HUDEP-2 (cell line): ENCODE results near the gene OPN3.
"Not testable (repeated sequence)": the region's sequence is repeated elsewhere in the genome, so short reads cannot be mapped to it uniquely, and the experiment has no call there.

Source experiments
- DNase-seq, 76 experiments: peaks; one replicate each; lab custom pipeline; 2025; ENCODE audit not compliant: unreplicated experiment in 76 of 76; lab: John Stamatoyannopoulos, UW

The OPN3 gene

DNA sequence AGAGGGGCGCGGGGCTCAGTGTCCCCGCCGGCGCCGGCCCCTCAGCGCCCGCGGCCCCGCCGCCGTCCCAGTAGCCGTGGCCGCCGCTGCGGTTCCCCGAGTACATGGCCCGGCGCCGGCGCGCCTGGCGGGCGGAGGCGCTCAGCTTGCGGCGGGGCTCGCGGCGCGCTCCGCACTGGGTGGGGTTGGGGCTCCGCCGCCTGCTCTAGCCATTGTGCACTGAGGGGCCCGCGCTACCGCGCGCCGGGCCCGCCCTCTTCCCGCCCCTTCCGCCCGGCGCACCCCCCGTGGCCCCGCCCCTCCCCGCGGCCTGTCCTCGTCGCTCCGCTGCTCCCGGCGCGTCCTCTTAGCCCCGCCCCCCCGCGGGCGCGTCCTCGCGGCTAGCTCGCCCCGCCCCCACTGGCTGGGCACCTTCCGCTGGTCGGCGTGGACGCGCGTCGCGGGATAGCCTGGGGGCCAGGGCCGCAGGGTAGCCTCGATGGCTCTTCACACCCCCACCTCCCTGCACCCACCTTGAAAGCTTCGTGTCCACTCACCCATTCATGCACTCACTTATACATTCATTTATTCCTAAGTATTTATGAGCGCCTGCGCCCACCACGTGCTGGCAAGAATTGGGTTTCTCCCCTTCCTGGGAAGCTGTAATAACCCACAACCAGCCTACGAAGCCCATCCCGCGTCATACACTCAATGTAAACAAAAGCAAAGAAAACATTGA, at the start of gene OPN3, which contains the start of gene CHML:
OPN3 (minus strand) TSS at position 221 of the 718 bp plus-strand sequence; CDS start at position 106, 115 bp downstream.
CHML (minus strand) TSS at position 221 of the 718 bp plus-strand sequence. CDS start 4,603 bp downstream, outside the sequence.
- DNase-seq = peak in 74 of 76 experiments; percentile 21 to 95 (median 86)

DNA sequence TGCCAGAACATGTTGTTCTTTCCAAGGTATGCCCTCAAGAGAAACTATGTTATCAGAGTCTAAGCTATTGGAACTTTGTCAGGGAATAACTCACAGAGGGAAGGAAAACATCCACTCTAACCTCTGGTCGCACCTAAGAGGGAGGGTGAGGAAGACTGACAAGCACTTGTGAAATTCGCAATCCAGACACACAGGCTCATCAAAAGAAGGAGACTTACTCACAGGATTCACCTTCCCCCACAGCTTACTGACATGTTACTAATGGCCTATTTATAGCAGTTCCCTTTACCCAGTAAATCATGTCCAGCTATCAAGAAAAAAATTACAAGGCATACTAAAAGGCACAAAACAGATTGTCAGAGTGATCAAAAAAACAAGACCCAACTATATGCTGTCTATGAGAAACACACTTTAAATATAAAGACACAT, 48.8 kb upstream of the OPN3 start:
- no peak for DNase-seq

GRCh38 chr1:241684108-241684507, 43.9 kb upstream of the OPN3 start:
- no peak for DNase-seq

DNA sequence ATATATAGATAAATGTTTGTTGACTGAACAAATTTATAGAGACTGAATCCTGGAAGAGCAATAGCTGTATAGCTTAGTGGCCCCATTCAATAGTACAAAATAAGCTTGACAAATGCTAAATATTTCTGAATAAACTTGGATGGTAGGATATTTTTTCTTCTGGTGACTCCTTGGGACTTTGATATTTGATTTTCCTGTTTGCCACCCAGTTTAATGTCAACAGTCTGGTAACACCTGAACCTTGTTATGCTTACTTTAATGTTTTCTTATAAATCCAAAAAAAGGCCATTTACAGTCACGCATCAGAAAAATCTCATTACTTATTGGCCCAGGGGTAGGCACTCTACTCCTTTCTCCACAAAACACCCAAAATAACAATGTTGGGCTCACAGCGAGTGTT, 42.8 kb upstream of the OPN3 start:
- DNase-seq = no peak

- DNase-seq = not testable (repeated sequence)
Measured at GRCh38 chr1:241681861-241682448, 41.8 kb upstream of the OPN3 start.

- no peak for DNase-seq
Measured at GRCh38 chr1:241679961-241680360, 39.8 kb upstream of the OPN3 start.

DNA sequence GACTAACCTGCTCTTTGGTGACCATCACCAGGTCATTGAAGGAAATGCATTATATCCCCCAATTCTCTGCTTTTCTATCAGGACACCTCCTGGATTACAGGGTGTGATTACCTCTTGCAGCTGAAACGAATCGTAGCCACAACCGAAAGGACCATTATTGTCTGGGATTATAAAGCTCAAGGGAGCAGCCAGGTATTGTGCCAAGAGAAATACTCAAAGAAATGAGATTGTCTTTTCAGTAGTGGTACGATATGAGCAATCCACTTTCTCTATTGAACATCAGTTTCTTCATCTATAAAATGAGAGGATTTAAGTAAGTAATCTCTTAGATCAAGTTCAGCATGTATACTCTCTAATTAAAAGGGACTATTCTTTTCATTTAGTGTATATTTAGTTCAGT, 39.2 kb upstream of the OPN3 start:
- no peak for DNase-seq

- no peak for DNase-seq
Measured at GRCh38 chr1:241678536-241678935, 38.4 kb upstream of the OPN3 start.

DNA sequence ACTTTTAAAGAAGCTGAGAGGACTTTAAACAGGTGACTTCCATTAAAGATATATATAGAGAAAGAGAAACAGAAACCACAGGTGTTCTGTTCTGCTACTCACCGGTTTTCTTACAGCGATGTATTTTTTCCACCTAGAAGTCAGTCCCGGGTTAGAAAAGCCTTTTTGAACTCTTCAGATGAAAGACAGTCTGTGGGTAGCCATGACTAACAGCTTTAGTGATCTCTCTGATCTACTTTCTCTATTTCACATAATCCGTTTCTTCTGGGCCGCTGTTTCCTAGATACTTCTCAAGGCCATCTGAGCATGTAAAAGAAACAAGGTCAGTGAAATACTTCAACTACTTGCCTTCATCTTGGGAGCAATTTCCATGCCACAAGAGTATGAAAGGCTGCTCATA, 37.0 kb upstream of the OPN3 start:
- no peak for DNase-seq

GRCh38 chr1:241675983-241676382, 35.8 kb upstream of the OPN3 start:
- DNase-seq = no peak

DNA sequence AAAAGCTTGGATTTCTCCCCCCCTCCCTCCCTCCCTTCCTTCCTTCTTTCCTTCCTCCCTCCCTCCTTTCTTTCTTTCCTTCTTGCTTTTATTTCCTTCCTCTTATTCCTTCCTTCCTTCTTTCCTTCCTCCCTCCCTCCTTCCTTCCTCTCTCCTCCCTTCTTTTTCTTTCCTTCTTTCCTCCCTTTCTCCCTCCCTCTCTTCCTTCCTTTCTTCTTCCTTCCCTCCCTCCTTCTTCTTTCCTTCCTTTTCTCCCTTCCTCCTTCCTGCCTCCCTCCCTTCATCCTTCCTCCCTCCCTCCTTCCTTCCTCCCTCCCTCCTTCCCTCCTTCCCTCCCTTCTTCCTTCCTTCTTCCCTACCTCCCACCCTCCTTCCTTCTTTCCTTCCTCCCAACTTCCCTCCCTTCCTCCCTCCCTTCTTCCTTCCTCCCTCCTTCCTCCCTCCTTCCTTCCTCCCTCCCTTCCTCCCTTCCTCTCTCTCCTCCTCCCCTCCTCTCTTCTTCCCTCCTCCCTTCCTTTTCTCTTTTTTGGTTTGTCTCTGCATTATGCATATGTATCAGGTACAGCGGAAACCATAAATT, 34.7 kb upstream of the OPN3 start:
- no peak for DNase-seq

GRCh38 chr1:241672301-241672700, 32.1 kb upstream of the OPN3 start:
- peak in 1 of 76 experiments; percentile 1 for DNase-seq

GRCh38 chr1:241666419-241666818, 26.2 kb upstream of the OPN3 start:
- DNase-seq = no peak

DNA sequence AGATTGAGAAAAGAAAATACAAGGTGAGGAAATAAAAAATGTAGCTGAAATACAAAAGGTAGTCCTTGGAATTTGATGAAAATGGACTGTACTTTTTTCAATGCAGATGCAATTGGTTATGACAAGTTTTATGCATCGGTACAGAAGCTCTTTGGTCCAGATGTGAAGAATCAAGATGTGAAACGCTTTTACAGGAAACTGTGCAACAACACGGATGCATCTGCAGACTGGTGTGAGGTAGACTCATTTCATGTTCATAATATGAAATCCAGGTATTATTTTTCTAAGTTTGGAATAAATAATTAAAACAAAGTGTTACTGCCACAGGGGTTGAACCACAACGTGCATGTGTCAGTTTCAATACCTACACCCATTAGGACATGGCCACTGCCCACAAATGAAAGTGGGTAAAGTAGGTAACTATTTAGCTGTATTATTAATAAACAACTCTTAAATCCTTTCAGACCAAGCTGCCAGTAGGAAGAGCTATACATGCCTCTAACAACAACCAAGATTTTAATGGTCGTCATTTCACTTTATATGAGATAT, 20.3 kb upstream of the OPN3 start:
- no peak for DNase-seq

- DNase-seq = not testable (repeated sequence)
Measured at GRCh38 chr1:241659016-241659415, 18.8 kb upstream of the OPN3 start.

DNA sequence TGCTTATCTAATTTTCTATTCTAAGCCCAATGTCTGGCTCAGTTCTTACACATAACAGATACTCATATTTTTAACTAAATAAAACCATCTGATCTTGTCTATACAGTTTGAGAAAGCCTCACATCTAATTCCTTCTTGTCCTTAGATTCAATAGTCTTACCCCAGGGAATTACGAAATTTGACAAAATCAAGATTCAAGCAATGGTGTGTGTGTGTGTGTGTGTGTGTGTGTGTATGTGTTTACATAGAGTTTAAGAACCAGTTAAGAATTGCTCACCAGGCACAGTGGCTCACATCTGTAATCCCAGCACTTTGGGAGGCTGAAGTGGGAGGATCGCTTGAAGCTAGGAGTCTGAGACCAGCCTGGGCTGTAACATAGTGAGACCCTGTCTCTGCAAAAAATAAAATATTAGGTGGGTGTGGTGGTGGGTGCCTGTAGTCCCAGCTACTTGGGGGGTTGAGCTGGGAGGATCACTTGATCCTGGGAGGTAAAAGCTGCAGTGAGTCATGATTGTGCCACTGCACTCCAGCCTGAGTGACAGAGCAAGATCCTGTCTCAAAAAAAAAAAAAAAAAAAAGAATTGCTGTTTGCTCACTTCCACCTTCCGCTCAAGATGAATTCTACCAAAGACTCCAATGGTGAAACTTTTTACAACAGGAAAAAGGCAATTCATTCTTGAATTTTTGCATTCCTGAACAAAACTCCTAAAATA, 18.1 kb upstream of the OPN3 start:
- DNase-seq = no peak

DNA sequence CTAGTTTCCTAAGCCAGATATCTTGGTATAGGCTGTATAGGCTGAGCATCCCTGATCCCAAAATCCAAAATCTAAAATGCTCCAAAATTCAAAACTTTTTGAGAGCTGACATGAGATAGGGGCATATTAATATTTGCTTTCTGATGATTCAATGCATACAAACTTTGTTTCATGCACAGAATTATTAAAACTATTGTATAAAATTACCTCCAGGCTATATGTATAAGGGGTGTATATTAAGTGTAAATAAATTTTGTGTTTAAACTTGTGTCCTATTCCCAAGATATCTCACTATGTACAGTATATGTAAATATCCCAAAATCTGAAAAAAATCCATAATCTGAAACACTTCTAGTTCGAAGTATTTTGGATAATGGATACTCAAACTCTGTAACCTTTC, 14.5 kb upstream of the OPN3 start:
- DNase-seq = no peak

DNA sequence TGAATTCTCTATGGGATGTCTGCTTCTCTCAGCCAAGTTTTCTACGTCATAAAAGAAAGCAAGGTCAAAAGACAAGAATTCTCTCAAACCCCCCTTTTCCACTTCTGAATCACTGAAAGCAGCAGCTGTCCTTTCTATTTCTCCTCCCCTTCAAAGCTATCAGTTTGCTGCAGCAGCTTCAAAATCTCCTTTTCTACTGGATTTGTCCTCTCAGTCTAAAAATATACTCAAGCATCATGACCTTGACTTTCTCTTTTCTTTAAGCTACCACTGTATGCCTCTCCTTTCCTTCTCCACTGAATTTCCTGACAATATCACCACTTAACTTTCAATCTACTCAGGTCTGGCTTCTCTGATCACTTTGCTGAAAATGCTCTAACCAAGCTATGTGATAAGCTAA, 13.8 kb upstream of the OPN3 start:
- no peak for DNase-seq

- DNase-seq = no peak
Measured at GRCh38 chr1:241652012-241652411, 11.8 kb upstream of the OPN3 start, which contains the start of gene WDR64. WDR64 (plus strand) TSS chr1:241652281; CDS start chr1:241652485, 204 bp downstream.

DNA sequence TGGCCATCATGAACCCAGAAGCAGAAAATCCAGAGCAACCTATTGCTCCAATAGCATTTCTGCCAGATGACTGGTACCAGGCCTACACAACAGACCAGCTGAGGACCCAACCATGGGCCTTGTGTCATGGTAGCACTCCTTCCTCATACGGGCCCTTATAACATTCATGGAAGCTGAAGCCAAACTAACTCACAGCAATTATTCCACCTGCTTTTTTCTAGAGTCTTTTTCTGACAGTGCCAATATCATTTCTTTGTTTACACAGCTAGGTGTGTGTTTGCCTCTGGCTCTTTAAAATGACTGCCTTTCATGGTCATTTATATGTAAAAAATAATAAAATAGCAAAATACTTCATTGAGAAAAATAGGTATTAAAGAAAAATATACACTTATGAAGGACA, 8.0 kb upstream of the OPN3 start:
- DNase-seq = no peak

DNA sequence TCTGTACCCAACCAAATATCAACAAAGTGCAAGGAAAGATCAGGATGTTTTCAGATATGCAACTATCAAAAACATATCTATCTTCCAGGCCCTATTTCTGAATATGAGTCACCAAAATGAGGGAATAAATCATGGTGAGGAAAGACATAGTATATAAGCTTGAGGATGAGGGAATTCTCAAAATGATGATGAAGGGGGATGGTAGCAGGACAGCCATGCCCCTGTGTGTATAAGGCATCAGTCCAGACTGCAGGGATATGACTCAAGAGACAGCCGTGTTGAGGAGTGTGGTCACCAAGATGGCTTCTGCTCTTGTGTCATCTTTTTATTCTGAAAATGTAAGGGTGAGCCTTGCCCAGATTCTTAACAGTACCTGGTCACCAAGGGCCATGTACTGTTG, 7.5 kb upstream of the OPN3 start:
- no peak for DNase-seq
